Spleen (tissue), 7 donors: Measurements from ENCODE around the gene PSD.

Experiments
- POLR2A ChIP-seq, 3 donors: fragments of 450-650 bp; IDR thresholded peaks; one replicate each; pipeline ENCODE4 v1.5.1; 2017; ENCODE audit warnings: antibody characterized with exemption in 3 of 3, mild to moderate bottlenecking in 1 of 3
- POLR2AphosphoS5 ChIP-seq, 3 donors: sonication (generic); formaldehyde crosslinking; IDR thresholded peaks; one replicate each; pipeline ENCODE4 v1.5.1; 2017; ENCODE audit warnings: antibody characterized with exemption in 3 of 3
- TF ChIP-seq, protein P1 (sequence below), 11 experiments: fragments of 200-600 bp in 7 of 11; fragments of 450-650 bp in 4 of 11; sonication (generic) in 4 of 11; IDR thresholded peaks in 8 of 11; conservative IDR thresholded peaks in 3 of 11; 1 replicate in 7 of 11; 2 replicates in 4 of 11; pipeline versions ENCODE4 v1.4.0 to v1.8.0; 2016 to 2021; ENCODE audit warnings: antibody characterized with exemption in 11 of 11, inconsistent platforms in 4 of 11, mild to moderate bottlenecking in 1 of 11
- donor health status: DM: no; HTN: no; CAD: no; lungs with moderate emphysema.
- donor health status: DM: no; HTN: no; CAD: no.
- donor health status: DM: no; HTN: no; CAD: no.

DNA sequence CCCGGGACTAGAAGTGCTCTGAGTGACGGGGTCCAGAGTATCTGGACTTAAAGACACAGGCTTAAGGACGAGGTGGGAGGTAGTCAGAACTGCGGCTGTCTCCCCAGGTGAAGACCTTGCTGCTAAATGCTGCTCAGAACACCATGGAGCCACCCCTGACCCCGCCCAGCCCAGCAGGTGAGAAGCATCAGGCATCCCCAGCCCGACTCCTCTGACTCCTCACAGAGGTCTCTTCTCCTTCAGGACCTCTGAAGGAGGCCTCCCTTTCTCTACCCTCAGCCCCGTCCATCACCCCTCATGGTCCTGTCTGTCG is 17.3 kb downstream of the PSD start:
- TF ChIP-seq, protein P1, sequence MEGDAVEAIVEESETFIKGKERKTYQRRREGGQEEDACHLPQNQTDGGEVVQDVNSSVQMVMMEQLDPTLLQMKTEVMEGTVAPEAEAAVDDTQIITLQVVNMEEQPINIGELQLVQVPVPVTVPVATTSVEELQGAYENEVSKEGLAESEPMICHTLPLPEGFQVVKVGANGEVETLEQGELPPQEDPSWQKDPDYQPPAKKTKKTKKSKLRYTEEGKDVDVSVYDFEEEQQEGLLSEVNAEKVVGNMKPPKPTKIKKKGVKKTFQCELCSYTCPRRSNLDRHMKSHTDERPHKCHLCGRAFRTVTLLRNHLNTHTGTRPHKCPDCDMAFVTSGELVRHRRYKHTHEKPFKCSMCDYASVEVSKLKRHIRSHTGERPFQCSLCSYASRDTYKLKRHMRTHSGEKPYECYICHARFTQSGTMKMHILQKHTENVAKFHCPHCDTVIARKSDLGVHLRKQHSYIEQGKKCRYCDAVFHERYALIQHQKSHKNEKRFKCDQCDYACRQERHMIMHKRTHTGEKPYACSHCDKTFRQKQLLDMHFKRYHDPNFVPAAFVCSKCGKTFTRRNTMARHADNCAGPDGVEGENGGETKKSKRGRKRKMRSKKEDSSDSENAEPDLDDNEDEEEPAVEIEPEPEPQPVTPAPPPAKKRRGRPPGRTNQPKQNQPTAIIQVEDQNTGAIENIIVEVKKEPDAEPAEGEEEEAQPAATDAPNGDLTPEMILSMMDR (IDR thresholded peaks at IDR 0.05 in 8 of 11, conservative IDR thresholded peaks at IDR 0.05 in 3 of 11), result no peak
- no peak for TF ChIP-seq POLR2A (IDR thresholded peaks at IDR 0.05)
- no peak for TF ChIP-seq POLR2AphosphoS5 (IDR thresholded peaks at IDR 0.05)
